GM23338 (cell line): ENCODE measurements around the gene LIMCH1. TPM values are rescaled to one million over a fixed set of nuclear protein-coding genes. Genes with fewer than 3 reads are reported as not detected.

Experiments
- ATAC-seq: fragments of 200-7000 bp; cut with Tn5 transposase; 3 replicates; pipeline ENCODE4 v1.9.1; 2020
- DNase-seq: peaks from one replicate; pipeline ENCODE4 v3.0.0-alpha.2; 2015; ENCODE audit warnings: low spot score
- H2AFZ ChIP-seq: fragments of 200-600 bp; sonication (generic); 2 replicates; pipeline ENCODE4 v1.8.0; 2016; ENCODE audit warnings: antibody characterized with exemption, mild to moderate bottlenecking, moderate library complexity
- H3F3A ChIP-seq: fragments of 200-600 bp; sonication (generic); replicated peaks from 2 replicates; pipeline ENCODE4 v1.8.0; 2017; ENCODE audit warnings: antibody characterized with exemption, mixed run types, low read depth
- H3K27ac ChIP-seq: fragments of 200-600 bp; sonication (generic); 2 replicates; pipeline ENCODE4 v1.6.1; 2016; ENCODE audit warnings: low read depth
- H3K27me3 ChIP-seq: fragments of 200-600 bp; sonication (generic); 2 replicates; pipeline ENCODE4 v1.8.0; 2016; ENCODE audit warnings: mild to moderate bottlenecking, mixed run types, moderate library complexity; ENCODE audit not compliant: insufficient read depth
- H3K36me3 ChIP-seq: fragments of 200-600 bp; sonication (generic); 2 replicates; pipeline ENCODE4 v1.8.0; 2016; ENCODE audit warnings: mild to moderate bottlenecking; ENCODE audit not compliant: insufficient read depth
- H3K4me1 ChIP-seq: fragments of 200-600 bp; sonication (generic); 2 replicates; pipeline ENCODE4 v1.8.0; 2016; ENCODE audit warnings: mild to moderate bottlenecking, moderate library complexity; ENCODE audit not compliant: insufficient read depth
- H3K4me2 ChIP-seq: fragments of 200-600 bp; sonication (generic); 2 replicates; pipeline ENCODE4 v1.7.1; 2017; ENCODE audit warnings: mixed run types
- H3K4me3 ChIP-seq: fragments of 200-600 bp; sonication (generic); 2 replicates; pipeline ENCODE4 v1.6.1; 2016; ENCODE audit warnings: mixed run types
- H3K79me2 ChIP-seq: fragments of 200-600 bp; sonication (generic); replicated peaks from 2 replicates; pipeline ENCODE4 v1.8.0; 2017; ENCODE audit warnings: mild to moderate bottlenecking; ENCODE audit not compliant: insufficient read depth
- H3K9me2 ChIP-seq: fragments of 200-600 bp; sonication (generic); 2 replicates; pipeline ENCODE4 v1.8.0; 2017; ENCODE audit not compliant: insufficient read depth
- H4K20me1 ChIP-seq: fragments of 200-600 bp; sonication (generic); replicated peaks from 2 replicates; pipeline ENCODE4 v1.8.0; 2017; ENCODE audit warnings: mild to moderate bottlenecking; ENCODE audit not compliant: insufficient read depth
- H3K27ac Mint-ChIP-seq: 2 replicates; pipeline ENCODE4 v1.8.0; 2020; ENCODE audit warnings: inconsistent platforms, mild to moderate bottlenecking, moderate library complexity, mixed read lengths
- H3K27me3 Mint-ChIP-seq: 3 replicates; pipeline ENCODE4 v1.8.0; 2022; ENCODE audit warnings: low read depth, mild to moderate bottlenecking, moderate library complexity, mixed read lengths, inconsistent platforms; ENCODE audit not compliant: insufficient read depth, poor library complexity
- H3K36me3 Mint-ChIP-seq: 3 replicates; pipeline ENCODE4 v1.8.0; 2021; ENCODE audit warnings: low read depth, mild to moderate bottlenecking, inconsistent platforms, moderate library complexity, mixed read lengths
- H3K4me1 Mint-ChIP-seq: 3 replicates; pipeline ENCODE4 v1.8.0; 2020; ENCODE audit warnings: mild to moderate bottlenecking, inconsistent platforms, mixed read lengths
- H3K4me3 Mint-ChIP-seq: 3 replicates; pipeline ENCODE4 v1.8.0; 2021; ENCODE audit warnings: moderate library complexity, mild to moderate bottlenecking, inconsistent platforms, mixed read lengths
- H3K9me3 Mint-ChIP-seq: 3 replicates; pipeline ENCODE4 v1.8.0; 2020; ENCODE audit warnings: moderate library complexity, mild to moderate bottlenecking, inconsistent platforms, mixed read lengths
- JUNB ChIP-seq: IDR thresholded peaks from one replicate; pipeline ENCODE4 v1.6.1; 2016; ENCODE audit warnings: antibody characterized with exemption; ENCODE audit not compliant: unreplicated experiment
- NANOG ChIP-seq: IDR thresholded peaks from 2 replicates; pipeline ENCODE4 v1.6.1; 2016; ENCODE audit warnings: antibody characterized with exemption, borderline replicate concordance
- POLR2AphosphoS5 ChIP-seq: IDR thresholded peaks from 2 replicates; pipeline ENCODE4 v1.6.1; 2016; ENCODE audit warnings: antibody characterized with exemption, low read depth
- STAT1 ChIP-seq: IDR thresholded peaks from one replicate; pipeline ENCODE4 v1.6.1; 2016; ENCODE audit warnings: antibody characterized with exemption; ENCODE audit not compliant: unreplicated experiment
- ZNF114 ChIP-seq: fragments of 250-450 bp; sonication (Bioruptor Pico); IDR thresholded peaks from 2 replicates; pipeline ENCODE4 v1.5.0; 2020; ENCODE audit warnings: mild to moderate bottlenecking, moderate library complexity
- ZNF331 ChIP-seq: fragments of 250-450 bp; sonication (Bioruptor Pico); IDR thresholded peaks from 2 replicates; pipeline ENCODE4 v1.5.0; 2020; ENCODE audit warnings: low read depth, mild to moderate bottlenecking, moderate library complexity
- polyA plus RNA-seq: library from polyadenylated mRNA; unstranded; fragments of >200 nt; fragmentation: Nextera tagmentation; extraction: Ambion mirVana; gene quantifications from 2 replicates; pipeline ENCODE4 v1.2.1, GENCODE V29; 2016
- total RNA-seq: library from RNA; depleted of rRNA; stranded (reverse); fragments of >200 nt; shearing (Covaris generic); gene quantifications from 2 replicates; pipeline ENCODE4 v1.2.3, GENCODE V29; 2014
- TF ChIP-seq, protein P1 (sequence below), 2 experiments: fragments of 200-600 bp in 1 of 2; sonication (generic) in 1 of 2; conservative IDR thresholded peaks; 2 replicates each; pipeline versions ENCODE4 v1.5.1 to v1.6.1; 2016 to 2017; ENCODE audit warnings: antibody characterized with exemption in 2 of 2, low read depth in 2 of 2, mild to moderate bottlenecking in 2 of 2, moderate library complexity in 1 of 2
- TF ChIP-seq, protein P2 (sequence below): fragments of 250-450 bp; sonication (Bioruptor Pico); IDR thresholded peaks from 2 replicates; pipeline ENCODE4 v1.5.0; 2020; ENCODE audit warnings: mild to moderate bottlenecking, moderate library complexity

LIMCH1 gene
- total and polyA plus RNA-seq, 2 experiments from 2014 or later: 1.5 TPM

DNA sequence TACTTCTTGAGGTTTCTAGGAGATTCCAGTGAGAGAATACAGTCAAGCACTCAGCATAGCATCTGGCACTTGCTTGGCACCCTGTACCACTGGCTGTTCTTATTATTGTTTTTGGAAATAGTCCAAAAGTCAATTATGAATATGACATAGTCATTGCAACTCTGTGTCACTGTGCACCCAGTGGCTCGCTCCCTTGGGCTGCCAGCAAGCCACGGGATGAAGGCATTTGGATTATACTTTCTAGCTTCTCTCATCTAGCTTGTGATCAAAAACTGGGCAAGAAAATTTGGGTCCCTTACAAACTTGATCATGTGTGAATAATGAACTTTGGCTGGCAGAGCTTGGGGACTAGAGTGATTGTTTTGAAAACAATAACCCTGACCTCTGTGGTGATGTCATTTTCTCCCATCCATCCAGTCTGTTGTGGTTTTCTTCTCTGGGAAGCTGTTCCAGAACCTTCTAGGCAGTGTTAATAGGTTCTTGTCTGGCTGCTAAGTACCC, 32.7 kb upstream of the LIMCH1 start:
- DNase-seq (no peak), ATAC-seq (no peak)
- H3K36me3 ChIP-seq: no peaks in the 10 kb centered on the region
- no peaks in the 10 kb centered on the region for H3K79me2 ChIP-seq
- H2AFZ ChIP-seq: no peak overlapping the region
- H3K27me3 ChIP-seq: no peaks in the 10 kb centered on the region
- Mint-ChIP-seq H3K4me3 (no peak overlapping the region), H3K27ac (no peak overlapping the region), H3K36me3 (no peaks in the 10 kb centered on the region), H3K9me3 (no peaks in the 10 kb centered on the region), H3K4me1 (peaks cover 11% of the 10 kb centered on the region), H3K27me3 (no peaks in the 10 kb centered on the region)
- H3K9me2 ChIP-seq: peaks cover 27% of the 10 kb centered on the region
- H3F3A ChIP-seq: no peaks in the 10 kb centered on the region
- H4K20me1 ChIP-seq: no peaks in the 10 kb centered on the region
- no peak overlapping the region for H3K4me3 ChIP-seq
- no peak overlapping the region for H3K4me2 ChIP-seq
- peaks cover 10% of the 10 kb centered on the region for H3K4me1 ChIP-seq
- TF ChIP-seq ZNF331 (CRISPR knock-in tag): no peak
- no peak for TF ChIP-seq ZNF114 (CRISPR knock-in tag)
- TF ChIP-seq JUNB: no peak
- no peak for TF ChIP-seq POLR2AphosphoS5
- TF ChIP-seq, protein P1, sequence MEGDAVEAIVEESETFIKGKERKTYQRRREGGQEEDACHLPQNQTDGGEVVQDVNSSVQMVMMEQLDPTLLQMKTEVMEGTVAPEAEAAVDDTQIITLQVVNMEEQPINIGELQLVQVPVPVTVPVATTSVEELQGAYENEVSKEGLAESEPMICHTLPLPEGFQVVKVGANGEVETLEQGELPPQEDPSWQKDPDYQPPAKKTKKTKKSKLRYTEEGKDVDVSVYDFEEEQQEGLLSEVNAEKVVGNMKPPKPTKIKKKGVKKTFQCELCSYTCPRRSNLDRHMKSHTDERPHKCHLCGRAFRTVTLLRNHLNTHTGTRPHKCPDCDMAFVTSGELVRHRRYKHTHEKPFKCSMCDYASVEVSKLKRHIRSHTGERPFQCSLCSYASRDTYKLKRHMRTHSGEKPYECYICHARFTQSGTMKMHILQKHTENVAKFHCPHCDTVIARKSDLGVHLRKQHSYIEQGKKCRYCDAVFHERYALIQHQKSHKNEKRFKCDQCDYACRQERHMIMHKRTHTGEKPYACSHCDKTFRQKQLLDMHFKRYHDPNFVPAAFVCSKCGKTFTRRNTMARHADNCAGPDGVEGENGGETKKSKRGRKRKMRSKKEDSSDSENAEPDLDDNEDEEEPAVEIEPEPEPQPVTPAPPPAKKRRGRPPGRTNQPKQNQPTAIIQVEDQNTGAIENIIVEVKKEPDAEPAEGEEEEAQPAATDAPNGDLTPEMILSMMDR (conservative IDR thresholded peaks at IDR 0.05; ENCODE audit: low read depth in 2 of 2): no peak
- no peak for TF ChIP-seq STAT1
- TF ChIP-seq, protein P2, sequence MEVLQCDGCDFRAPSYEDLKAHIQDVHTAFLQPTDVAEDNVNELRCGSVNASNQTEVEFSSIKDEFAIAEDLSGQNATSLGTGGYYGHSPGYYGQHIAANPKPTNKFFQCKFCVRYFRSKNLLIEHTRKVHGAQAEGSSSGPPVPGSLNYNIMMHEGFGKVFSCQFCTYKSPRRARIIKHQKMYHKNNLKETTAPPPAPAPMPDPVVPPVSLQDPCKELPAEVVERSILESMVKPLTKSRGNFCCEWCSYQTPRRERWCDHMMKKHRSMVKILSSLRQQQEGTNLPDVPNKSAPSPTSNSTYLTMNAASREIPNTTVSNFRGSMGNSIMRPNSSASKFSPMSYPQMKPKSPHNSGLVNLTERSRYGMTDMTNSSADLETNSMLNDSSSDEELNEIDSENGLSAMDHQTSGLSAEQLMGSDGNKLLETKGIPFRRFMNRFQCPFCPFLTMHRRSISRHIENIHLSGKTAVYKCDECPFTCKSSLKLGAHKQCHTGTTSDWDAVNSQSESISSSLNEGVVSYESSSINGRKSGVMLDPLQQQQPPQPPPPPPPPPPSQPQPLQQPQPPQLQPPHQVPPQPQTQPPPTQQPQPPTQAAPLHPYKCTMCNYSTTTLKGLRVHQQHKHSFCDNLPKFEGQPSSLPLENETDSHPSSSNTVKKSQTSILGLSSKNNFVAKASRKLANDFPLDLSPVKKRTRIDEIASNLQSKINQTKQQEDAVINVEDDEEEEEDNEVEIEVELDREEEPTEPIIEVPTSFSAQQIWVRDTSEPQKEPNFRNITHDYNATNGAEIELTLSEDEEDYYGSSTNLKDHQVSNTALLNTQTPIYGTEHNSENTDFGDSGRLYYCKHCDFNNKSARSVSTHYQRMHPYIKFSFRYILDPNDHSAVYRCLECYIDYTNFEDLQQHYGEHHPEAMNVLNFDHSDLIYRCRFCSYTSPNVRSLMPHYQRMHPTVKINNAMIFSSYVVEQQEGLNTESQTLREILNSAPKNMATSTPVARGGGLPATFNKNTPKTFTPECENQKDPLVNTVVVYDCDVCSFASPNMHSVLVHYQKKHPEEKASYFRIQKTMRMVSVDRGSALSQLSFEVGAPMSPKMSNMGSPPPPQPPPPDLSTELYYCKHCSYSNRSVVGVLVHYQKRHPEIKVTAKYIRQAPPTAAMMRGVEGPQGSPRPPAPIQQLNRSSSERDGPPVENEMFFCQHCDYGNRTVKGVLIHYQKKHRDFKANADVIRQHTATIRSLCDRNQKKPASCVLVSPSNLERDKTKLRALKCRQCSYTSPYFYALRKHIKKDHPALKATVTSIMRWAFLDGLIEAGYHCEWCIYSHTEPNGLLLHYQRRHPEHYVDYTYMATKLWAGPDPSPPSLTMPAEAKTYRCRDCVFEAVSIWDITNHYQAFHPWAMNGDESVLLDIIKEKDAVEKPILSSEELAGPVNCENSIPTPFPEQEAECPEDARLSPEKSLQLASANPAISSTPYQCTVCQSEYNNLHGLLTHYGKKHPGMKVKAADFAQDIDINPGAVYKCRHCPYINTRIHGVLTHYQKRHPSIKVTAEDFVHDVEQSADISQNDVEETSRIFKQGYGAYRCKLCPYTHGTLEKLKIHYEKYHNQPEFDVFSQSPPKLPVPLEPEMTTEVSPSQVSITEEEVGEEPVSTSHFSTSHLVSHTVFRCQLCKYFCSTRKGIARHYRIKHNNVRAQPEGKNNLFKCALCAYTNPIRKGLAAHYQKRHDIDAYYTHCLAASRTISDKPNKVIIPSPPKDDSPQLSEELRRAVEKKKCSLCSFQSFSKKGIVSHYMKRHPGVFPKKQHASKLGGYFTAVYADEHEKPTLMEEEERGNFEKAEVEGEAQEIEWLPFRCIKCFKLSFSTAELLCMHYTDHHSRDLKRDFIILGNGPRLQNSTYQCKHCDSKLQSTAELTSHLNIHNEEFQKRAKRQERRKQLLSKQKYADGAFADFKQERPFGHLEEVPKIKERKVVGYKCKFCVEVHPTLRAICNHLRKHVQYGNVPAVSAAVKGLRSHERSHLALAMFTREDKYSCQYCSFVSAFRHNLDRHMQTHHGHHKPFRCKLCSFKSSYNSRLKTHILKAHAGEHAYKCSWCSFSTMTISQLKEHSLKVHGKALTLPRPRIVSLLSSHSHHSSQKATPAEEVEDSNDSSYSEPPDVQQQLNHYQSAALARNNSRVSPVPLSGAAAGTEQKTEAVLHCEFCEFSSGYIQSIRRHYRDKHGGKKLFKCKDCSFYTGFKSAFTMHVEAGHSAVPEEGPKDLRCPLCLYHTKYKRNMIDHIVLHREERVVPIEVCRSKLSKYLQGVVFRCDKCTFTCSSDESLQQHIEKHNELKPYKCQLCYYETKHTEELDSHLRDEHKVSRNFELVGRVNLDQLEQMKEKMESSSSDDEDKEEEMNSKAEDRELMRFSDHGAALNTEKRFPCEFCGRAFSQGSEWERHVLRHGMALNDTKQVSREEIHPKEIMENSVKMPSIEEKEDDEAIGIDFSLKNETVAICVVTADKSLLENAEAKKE (CRISPR knock-in tag): no peak
- TF ChIP-seq NANOG: no peak
- no peak overlapping the region for H3K27ac ChIP-seq
